DOHH2 (cell line): ENCODE data around the gene GPHN.

ENCODE experiments used
- H3F3A ChIP-seq: fragments of 200-600 bp; sonication (generic), shearing (Covaris generic); 2 replicates; pipeline ENCODE4 v1.6.0; 2016; ENCODE audit warnings: antibody characterized with exemption, mild to moderate bottlenecking; ENCODE audit not compliant: control insufficient read depth, insufficient read depth
- H3K27ac ChIP-seq: fragments of 200-600 bp; sonication (generic); 2 replicates; pipeline ENCODE4 v1.5.1; 2014; ENCODE audit warnings: low read depth, mild to moderate bottlenecking, low read length, moderate library complexity
- H3K27me3 ChIP-seq: fragments of 200-600 bp; sonication (generic); 2 replicates; pipeline ENCODE4 v1.6.1; 2014; ENCODE audit warnings: mild to moderate bottlenecking, low read length, mixed read lengths; ENCODE audit not compliant: control insufficient read depth
- H3K36me3 ChIP-seq: fragments of 200-600 bp; sonication (generic); 2 replicates; pipeline ENCODE4 v1.6.1; 2014; ENCODE audit warnings: mild to moderate bottlenecking, low read length, moderate library complexity, mixed read lengths; ENCODE audit not compliant: control insufficient read depth
- H3K4me1 ChIP-seq: fragments of 200-600 bp; sonication (generic); 2 replicates; pipeline ENCODE4 v1.6.1; 2014; ENCODE audit warnings: mild to moderate bottlenecking, low read length, mixed read lengths; ENCODE audit not compliant: control insufficient read depth
- H3K4me2 ChIP-seq: fragments of 200-600 bp; sonication (generic); 2 replicates; pipeline ENCODE4 v1.6.0; 2014; ENCODE audit warnings: mild to moderate bottlenecking, low read length, moderate library complexity
- H3K4me3 ChIP-seq: fragments of 200-600 bp; sonication (generic); 2 replicates; pipeline ENCODE4 v1.5.1; 2014; ENCODE audit warnings: mild to moderate bottlenecking, low read length, mixed read lengths
- H3K79me2 ChIP-seq: fragments of 200-600 bp; sonication (generic); 2 replicates; pipeline ENCODE4 v1.6.1; 2014; ENCODE audit warnings: mild to moderate bottlenecking, low read length, mixed read lengths; ENCODE audit not compliant: control insufficient read depth
- H3K9me2 ChIP-seq: fragments of 200-600 bp; sonication (generic); replicated peaks from 2 replicates; pipeline ENCODE4 v1.6.1; 2014; ENCODE audit warnings: mild to moderate bottlenecking, low read length, mixed read lengths; ENCODE audit not compliant: control insufficient read depth
- H3K9me3 ChIP-seq: fragments of 200-600 bp; sonication (generic); 2 replicates; pipeline ENCODE4 v1.6.1; 2014; ENCODE audit warnings: antibody characterized with exemption, low read length, mixed read lengths; ENCODE audit not compliant: control insufficient read depth, insufficient read depth
- H4K20me1 ChIP-seq: fragments of 200-600 bp; sonication (generic); 2 replicates; pipeline ENCODE4 v1.6.0; 2014; ENCODE audit warnings: low read depth, mild to moderate bottlenecking, antibody characterized with exemption, low read length, moderate library complexity; ENCODE audit not compliant: control insufficient read depth, insufficient read depth
- EZH2phosphoT487 ChIP-seq: fragments of 200-600 bp; sonication (generic); IDR thresholded peaks from 2 replicates; pipeline ENCODE4 v1.6.1; 2017; ENCODE audit warnings: borderline replicate concordance, mild to moderate bottlenecking, antibody characterized with exemption, low read length, moderate library complexity, mixed read lengths
- TF ChIP-seq, protein P1 (sequence below): fragments of 200-600 bp; sonication (generic); IDR thresholded peaks from one replicate; pipeline ENCODE4 v1.5.1; 2014; ENCODE audit warnings: antibody characterized with exemption, mild to moderate bottlenecking, low read depth, low read length; ENCODE audit not compliant: poor library complexity, severe bottlenecking

The GPHN gene

DNA sequence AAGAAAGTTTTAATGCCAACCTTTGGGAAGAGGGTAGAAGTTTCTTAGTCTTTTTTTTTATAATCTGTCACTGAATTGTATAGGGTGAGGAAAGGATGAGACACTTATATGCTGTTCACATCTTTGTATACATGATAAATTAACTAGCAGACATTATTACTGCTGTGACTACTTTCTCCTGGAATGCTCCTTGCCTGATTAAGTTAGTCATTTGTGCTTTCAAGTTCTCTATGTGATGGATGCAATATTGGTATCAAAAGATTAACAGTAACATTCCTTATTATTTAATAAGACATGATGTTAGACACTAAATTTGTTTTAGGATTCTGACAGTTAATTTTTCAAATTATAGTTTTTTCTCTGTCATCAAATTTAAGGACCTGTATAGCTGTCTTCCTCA lies 457.9 kb downstream of the GPHN start:
- Histone ChIP-seq H3K36me3 (peaks cover 6% of the 10 kb centered on the region; the same call in 1 of the 2 replicates), H3K79me2 (no peaks in the 10 kb centered on the region), H3K27ac (no peak overlapping the region), H3K9me3 (no peaks in the 10 kb centered on the region), H3F3A (no peaks in the 10 kb centered on the region), H3K9me2 (no peaks in the 10 kb centered on the region), H3K4me2 (no peak overlapping the region), H3K4me1 (no peaks in the 10 kb centered on the region), H3K27me3 (no peaks in the 10 kb centered on the region), H3K4me3 (no peak overlapping the region), H4K20me1 (no peaks in the 10 kb centered on the region)
- TF ChIP-seq EZH2phosphoT487 = no peak
- TF ChIP-seq, protein P1, sequence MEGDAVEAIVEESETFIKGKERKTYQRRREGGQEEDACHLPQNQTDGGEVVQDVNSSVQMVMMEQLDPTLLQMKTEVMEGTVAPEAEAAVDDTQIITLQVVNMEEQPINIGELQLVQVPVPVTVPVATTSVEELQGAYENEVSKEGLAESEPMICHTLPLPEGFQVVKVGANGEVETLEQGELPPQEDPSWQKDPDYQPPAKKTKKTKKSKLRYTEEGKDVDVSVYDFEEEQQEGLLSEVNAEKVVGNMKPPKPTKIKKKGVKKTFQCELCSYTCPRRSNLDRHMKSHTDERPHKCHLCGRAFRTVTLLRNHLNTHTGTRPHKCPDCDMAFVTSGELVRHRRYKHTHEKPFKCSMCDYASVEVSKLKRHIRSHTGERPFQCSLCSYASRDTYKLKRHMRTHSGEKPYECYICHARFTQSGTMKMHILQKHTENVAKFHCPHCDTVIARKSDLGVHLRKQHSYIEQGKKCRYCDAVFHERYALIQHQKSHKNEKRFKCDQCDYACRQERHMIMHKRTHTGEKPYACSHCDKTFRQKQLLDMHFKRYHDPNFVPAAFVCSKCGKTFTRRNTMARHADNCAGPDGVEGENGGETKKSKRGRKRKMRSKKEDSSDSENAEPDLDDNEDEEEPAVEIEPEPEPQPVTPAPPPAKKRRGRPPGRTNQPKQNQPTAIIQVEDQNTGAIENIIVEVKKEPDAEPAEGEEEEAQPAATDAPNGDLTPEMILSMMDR = no peak

DNA sequence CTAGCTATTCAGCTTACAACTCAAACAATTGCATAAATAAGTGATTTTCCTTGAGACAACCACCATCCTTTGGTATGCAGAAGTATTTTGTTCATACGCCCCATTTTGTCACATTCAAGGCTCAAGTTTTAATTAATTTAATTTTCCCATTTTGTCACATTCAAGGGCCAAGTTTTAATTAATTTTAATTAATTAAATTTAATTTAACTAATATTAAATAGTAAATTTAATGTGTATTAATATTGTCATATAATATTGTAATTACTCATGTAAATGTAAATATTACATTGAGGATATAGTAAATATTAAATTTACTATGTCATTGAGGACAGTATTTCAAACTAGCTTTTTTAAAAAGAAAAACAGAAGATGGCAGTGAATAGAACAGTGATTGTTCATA lies 464.5 kb downstream of the GPHN start:
- Histone ChIP-seq H4K20me1 (no peaks in the 10 kb centered on the region), H3K27ac (no peak overlapping the region), H3F3A (no peaks in the 10 kb centered on the region), H3K9me3 (no peaks in the 10 kb centered on the region), H3K9me2 (no peaks in the 10 kb centered on the region), H3K27me3 (no peaks in the 10 kb centered on the region), H3K36me3 (peaks cover 3% of the 10 kb centered on the region; the same call in 1 of the 2 replicates), H3K4me3 (no peak overlapping the region), H3K4me2 (no peak overlapping the region), H3K79me2 (no peaks in the 10 kb centered on the region), H3K4me1 (no peaks in the 10 kb centered on the region)
- TF ChIP-seq, protein P1 = no peak
- no peak for TF ChIP-seq EZH2phosphoT487

DNA sequence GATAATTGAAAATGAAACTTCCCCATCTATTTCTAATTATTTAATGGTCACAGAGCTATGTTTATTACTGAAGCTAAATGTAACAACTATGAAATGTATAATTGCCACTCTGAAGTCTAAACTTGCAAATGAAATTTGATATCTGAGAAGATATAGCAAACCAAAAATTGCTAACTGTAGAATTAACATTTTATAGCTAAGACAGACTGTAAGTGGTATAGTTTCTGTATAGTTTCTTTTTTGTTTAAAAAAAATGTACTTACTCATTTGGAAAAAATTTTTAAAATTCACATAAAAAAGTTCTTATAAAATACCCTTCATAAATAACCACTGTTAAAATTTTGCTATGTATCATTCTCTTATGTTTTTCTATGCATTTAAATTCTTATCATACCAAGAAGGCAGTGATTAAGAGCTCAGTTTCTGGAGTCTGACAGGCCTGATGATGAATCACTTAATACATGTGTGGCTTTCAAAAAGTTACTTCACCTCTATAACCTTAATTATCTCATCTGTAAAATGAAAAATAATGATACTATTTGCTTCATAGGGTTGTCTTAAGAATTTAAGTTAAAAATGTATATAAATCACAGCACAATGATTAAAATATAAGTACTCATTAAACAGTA lies 466.6 kb downstream of the GPHN start:
- TF ChIP-seq EZH2phosphoT487 = no peak
- TF ChIP-seq, protein P1 = no peak
- Histone ChIP-seq H3K27ac (no peak overlapping the region), H3K36me3 (peaks cover 3% of the 10 kb centered on the region; the same call in 1 of the 2 replicates), H3F3A (no peaks in the 10 kb centered on the region), H3K79me2 (no peaks in the 10 kb centered on the region), H3K27me3 (no peaks in the 10 kb centered on the region), H3K4me1 (no peaks in the 10 kb centered on the region), H3K4me2 (no peak overlapping the region), H3K4me3 (no peak overlapping the region), H3K9me3 (no peaks in the 10 kb centered on the region), H4K20me1 (no peaks in the 10 kb centered on the region), H3K9me2 (no peaks in the 10 kb centered on the region)
